NCI-H2107 treated with DMSO at 0.1 percent for 48 hours (cell line): ENCODE measurements around the gene STK32A.
"Not testable (repeated sequence)": the region's sequence is repeated elsewhere in the genome, so short reads cannot be mapped to it uniquely, and the experiment has no call there.

Experiments used
- DNase-seq: peaks from one replicate; lab custom pipeline; 2025; ENCODE audit not compliant: unreplicated experiment; lab: John Stamatoyannopoulos, UW

STK32A gene

DNA sequence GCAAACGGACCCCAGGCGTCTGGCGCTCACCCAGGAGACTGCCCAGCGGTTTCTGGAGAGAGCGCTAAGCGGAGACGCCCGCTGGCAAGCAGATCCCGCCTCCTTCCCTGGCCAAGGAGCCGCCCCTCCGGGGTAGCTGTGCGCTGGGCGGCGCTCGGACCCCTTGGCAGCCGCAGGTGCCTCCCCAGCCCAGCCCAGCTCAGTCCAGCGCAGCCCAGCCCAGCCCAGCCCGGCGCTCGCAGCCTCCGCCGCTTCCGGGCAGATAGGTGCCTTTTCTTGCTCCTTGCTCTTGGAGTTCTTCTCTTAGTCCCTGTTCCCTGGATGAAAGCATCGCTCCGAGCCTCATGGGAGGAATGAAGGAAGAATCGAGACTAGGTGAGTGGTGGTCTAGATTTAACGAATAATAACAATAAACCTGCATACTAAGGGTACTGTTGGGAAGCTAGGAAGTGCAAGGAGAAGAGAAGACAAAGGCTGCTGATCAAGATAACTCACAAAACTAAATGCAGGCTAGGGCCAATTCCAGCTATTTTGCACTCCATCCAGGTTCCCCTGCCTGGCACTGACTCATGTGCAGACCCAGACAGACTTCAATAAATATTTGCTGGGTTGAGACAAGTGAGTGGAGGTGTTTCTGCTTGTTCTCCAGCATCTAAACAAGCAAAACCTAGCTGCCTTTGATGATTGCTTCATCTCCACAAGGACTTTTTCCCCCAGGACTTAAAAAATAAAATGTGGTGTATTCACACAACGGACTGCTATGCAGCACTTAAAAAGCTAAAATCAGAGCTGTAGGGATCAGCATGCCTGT is at the start of gene STK32A:
Gene STK32A (plus strand): TSS at position 202 of the 811 bp plus-strand sequence. CDS start 4,609 bp downstream, outside the sequence.
- DNase-seq, result peak; percentile 40

DNA sequence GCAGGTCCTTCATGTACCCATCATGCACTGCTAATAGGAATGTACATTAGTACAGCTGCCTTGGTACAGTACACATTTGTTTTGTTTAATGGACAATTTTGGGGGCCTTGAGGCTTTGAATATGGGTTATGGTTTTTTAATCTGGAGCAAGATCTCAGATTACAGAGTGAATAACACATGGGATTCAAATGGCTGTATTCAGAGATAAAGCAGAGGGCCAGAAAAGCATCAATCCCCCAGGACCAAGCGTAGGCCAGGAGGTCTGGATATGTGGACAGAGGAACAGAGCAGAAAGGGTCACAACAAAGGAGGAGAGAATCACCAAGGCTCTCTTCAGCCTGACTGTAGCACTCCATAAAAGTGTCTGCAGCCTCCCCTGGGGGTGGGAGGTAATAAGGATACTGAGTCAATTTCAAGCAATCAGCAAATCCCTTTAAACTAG is 47.7 kb upstream of the STK32A start:
- DNase-seq, result no peak

DNA sequence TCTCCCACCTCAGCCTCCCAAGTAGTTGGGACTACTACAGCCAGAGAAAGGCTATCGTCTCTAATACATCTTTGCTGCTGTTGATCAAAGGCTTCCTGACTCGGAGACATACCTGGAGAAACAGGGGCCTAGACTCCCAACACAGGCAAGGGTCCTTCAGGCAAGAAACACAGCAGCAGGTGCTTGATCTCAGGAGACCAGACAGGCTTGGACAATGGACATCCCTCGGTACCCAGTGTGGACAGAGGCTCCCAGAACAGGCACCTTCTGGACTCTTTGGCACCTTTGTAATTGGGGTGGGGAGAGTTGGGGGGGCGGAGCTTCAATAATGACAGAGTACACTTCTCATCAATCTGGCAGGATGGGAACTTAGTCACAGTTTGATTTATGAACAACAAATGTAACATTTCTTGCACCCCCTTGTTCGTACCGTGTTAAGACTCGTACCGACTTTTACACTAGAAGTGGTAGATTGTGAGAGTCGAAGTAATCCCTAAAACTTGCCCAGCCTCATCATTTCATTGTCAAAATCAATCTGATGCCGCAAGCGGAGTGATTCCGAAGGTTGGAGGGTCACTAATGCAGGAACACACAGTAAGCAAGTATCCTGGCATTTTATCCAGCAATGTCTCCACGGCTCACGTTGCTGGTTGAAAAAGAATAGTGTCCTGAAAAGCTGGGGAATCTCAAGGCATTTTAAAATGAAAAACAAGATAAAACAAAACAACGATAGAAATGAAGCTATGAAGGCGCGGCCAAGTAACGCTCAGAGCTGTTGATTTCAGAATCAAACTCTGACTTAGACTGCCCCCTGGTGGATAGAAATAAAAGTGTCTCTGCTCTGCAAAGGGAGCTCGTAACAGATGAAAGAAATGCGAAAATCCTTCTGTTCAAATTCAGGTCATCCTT is 46.4 kb upstream of the STK32A start:
- DNase-seq, result peak; percentile 76

DNA sequence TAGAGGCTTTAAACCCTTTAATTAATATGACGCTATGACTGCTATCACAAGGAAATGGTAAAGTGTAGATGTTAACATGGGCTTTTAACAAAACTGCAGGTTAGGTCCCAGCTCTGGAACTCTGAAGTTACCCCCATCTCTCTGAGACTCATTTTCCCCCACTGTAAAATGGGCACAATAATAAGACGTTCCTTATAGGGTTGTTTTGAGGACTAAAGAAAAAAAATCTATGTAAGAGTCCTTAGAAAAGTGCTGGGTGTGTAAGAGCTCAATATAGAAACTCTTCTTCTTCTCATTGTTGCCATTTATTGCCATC is 45.8 kb upstream of the STK32A start:
- DNase-seq, result no peak

DNA sequence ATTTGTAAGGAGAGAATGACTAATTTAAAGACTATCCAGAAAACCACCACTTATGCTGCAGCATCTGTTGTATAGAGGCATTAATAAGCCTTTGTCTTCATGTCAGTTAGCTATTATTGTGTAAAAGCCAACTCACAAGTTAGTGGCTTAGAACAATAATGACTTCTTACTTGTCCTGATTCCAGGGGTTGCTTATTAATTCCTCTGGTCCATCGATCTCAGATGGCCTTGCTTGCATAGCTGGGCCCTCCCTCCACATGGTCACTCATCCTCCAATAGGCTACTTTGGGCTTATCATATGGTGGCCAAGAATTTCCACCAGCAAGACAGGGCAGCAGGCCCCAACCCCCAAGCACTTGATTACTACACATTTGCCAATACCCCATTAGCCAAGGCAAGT is 44.5 kb upstream of the STK32A start:
- no peak for DNase-seq

DNA sequence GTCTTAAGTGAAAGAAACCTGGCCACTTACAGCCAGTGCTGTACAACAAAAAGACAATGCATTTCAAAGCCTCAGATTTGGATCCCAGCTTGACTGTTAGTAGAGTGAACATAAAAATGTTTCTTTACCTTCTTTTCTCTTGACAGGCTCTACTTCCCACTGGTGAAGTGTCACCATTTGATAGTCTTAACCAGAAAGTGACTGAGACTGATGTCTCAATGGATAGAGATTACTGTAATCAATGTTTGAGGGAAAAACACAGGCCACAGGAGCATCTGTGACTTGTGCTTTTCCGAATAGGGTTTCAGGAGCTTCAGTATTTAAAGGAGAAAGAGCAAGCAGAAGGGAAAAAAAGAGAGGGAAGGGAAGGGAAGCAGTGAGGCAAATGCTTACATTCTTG is 41.7 kb upstream of the STK32A start:
- DNase-seq, result no peak

DNA sequence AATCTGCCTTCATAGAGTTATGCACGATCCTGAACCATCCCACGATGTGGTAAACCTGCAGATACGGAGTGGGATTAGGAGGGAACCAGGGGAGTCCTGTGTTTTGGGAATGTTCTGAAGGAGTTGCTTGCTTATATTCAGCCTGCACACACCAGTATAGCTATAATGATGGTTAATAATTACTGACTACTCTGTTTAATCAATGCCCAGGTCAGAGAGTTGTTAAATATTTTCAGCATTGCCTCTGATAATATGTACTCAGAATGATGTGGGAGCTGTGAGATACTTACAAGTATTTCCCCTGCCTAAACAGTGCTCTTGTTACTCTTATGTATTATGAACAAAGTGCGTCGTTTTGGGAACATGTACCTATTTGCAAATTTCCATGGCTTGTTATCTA is 34.8 kb upstream of the STK32A start:
- no peak for DNase-seq

DNA sequence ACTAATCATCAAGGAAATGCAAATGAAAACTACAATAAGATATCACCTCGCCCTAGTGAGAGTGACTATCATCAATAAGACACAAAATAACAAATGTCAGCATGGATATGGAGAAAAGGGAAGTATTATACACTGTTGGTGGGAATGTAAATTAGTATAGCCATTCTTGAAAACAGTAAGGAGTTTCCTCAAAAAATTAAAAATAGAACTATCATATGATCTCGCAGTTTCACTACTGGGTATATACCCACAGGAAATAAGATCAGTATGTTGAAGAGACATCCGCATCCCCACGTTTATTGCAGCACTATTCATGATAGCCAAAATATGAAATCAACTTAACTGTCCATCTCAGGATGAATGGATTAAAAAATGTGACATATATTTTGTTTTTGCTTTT is 31.6 kb upstream of the STK32A start:
- DNase-seq, result no peak

DNA sequence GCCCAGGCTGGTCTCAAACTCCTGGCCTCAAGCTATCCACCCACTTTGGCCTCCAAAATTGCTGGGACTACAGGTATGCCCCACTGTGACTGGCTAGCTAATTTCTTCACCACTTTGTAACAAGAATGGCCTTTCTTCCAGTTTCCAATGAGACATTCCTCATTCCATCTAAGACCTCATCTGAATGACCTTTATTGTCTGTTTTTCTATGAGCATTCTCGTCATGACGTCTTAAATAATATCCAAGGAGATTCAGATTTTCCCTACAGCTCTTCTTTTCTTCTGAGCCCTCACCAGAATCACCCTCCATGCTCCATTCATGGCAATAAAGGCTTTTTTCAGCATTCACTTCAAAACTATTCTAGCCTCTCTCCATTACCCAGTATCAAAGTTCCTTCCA is 30.2 kb upstream of the STK32A start:
- DNase-seq, result no peak

DNA sequence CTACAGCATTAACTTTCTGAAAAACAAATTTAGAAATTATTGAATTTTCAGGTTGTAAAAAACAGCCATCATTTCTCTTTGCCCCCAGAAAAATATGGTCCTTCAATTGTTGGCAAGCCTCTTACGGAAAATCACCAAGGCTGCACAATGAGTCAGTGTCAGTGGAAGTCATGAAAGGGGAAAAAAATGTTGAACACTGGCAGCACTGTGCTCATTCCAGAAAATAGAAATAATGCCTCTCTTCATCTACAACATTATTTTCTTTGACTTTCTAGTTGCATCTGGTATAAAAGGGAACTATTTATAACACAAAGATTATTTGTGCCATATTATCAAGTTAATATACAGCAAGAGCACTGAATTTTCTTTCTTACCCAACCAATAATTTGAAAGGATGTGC is 26.7 kb upstream of the STK32A start:
- DNase-seq, result no peak

DNA sequence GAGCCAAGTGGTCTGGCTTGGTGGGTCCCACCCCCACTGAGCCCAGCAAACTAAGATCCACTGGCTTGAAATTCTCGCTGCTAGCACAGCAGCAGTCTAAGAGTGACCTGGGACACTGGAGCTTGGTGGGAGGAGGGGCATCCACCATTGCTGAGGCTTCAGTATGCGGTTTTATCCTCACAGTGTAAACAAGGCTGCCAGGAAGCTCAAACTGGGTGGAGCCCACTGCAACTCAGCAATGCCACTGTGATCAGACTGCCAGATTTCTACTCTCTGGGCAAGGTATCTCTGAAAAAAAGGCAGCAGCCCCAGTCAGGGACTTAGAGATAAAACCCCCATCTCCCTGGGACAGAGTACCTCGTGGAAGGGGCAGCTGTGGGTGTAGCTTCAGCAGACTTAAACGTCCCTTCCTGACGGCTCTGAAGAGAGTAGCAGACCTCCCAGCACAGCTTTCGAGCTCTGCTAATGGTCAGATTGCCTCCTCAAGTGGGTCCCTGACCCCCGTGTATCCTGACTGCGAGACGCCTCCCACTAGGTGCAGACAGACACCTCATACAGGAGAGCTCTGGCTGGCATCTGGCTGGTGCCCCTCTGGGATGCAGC is 18.2 kb upstream of the STK32A start:
- no peak for DNase-seq

DNA sequence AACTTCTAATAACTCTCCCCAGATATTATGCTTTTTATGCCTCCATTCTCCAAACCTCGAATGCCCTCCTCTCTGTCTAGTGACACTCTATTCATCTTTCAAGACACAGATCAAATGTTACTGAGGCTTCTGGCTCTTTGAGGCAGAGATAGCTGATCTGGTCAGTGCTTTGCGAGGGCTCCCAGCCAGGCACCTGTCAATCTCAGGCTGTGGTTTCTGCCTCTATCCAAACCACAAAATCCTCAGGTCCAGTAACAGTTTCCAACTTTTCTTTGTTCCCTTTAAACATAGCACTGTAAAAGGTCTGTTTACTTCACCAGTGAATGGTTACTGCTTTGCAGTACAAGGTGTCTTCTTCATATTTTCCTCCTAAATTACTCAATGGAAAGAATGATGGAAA is 11.5 kb upstream of the STK32A start:
- DNase-seq, result no peak

DNA sequence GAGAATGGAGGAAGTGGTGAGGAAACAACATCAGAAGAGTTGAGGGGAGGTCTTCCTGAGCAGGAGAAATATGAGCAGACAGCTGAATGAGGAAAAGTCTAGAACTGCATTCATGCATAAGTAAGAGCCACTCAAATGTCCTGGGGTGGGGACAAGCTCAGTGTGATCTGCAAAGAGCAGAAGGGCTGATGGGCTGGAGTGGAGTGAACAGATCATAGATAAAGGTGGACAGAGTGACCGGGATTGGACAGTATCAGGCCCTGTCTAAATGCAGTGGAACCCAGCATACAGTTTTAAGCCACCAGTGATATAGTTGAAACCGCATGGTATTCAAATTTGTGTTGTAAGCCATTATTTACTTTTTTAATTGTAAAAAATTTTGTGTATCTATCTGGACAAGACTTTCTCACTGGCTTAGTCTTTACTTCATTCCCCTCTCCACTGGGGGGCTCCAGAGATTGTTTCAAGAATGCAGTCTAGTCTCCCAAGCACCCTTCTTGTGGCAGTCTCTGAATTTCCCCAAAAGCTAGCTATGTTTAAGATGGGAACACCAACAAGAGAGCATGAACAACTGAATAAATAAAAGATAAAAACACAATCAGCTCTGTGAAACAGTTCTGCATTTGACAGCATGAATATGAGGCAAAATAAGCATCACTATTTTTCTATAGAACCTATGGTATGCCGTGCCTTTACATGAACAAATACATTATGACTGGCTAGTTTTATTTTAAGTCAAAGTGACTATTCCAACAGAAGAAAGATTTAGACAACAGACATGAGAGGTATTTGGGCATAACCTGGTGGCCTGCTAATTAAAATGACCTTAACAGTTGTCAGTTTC is 10.7 kb upstream of the STK32A start:
- peak; percentile 47 for DNase-seq

DNA sequence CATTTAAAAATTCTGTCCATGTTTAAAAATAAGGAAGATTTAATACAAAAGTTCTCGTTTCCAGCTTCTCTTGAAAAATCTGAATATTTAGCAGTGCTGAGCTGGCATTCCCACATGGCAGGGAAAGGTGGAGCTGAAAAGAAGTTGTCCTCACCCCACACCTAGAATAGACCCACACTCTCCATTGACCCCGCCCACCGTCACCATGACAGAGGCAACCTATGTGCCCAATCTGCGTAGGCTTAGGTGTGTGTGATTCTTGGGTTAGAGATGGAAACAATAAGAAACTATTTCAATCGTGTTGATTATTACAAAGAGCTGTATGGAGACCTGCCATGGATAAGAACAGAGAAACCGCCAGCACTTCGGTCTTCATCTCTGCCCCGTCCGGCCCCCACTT is 8.9 kb upstream of the STK32A start:
- no peak for DNase-seq

DNA sequence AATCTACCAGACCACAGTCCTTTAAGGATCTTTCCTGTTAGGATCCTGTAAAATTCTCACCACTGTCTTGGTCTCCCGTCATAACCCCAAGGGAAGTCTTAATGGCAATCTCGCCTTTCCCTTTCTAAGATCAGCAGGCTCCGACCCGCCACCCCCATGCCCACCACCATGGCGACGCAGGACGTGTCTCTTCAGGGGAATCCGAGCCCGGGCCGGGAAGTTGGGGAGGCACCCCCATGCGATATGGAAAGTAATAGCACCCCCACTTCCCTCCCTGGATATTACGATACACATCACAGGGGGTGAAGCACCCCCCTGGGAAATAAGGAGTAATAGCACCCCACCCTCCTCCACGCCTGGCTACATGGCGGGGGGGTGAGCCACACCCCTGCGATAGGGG is 8.3 kb upstream of the STK32A start:
- no peak for DNase-seq

DNA sequence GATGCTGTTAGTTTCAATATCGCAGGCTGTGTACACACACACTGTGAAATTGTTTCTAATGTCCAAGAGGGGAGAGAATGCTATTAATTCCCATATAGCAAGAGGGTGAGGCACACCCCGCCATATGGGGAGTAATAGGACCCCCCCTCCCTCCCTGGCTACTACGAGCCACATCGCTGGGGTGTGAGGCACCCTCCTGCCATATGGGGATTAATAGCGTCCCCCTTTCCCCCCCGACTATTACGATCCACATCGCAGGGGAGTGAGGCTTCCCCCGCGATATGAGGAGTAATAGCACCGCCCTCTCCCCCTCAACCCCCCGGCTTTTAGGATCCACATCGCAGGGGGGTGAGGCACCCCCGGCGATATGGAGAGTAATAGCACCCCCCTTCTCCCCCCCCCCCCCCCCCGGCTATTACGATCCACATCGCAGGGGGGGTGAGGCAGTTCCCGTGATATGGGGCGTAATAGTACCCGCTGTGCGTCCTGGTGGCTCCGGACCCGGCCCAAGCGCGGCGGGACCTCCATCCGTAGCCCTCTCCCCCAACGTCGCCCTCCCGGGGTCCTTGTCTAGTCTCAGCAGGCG is 494 bp upstream of the STK32A start:
- DNase-seq, result no peak

DNA sequence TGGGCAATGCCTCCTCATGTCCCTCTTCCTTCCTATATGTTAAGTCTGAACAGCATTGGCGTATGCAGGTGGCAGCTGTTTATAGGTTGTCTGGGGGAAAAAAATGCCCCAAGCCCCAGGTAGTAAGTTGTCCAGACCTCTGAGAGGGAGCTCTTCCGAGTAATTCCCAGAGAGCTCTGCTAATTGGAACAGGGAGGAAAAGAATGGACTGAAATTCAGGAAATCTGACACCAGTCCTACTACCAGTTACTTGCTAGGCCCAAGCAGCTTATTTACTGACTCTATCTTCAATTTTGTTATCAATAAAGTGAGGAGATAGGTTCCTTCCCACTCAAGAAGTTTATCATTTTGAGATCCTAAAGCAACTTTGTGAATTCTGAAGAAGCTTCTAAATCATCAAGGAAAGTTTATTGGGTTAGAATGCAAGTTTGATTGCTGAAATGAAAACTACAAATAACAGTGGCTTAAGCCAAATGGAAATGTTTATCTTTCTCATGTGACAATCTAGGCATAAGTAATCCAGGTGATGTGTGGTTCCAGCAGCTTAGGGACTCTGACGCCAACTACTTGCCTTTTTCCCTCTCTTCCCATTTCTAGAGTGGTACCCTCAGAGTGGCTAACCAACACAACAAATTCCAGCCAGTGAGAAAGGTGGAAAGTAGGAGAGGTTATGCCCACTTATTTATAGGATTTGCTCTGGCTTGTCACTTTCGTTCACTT is 5.6 kb downstream of the STK32A start:
- DNase-seq, result peak; percentile 40

DNA sequence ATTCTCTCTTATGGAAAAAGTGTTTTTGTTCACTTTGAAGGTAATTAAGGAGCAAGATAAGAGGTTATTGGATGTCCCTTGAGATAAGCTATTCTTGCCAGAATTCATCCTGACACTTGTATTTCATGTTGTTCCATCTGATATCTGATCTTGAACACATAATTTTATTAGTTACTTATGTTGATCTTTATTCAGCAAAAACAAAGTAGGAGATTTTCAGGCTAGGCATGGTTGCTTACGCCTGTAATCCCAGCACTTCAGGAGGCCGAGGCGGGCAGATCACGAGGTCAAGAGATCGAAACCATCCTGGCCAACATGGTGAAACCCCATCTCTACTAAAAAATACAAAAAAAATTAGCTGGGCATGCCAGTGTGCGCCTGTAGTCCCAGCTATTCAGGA is 8.4 kb downstream of the STK32A start:
- DNase-seq, result not testable (repeated sequence)

DNA sequence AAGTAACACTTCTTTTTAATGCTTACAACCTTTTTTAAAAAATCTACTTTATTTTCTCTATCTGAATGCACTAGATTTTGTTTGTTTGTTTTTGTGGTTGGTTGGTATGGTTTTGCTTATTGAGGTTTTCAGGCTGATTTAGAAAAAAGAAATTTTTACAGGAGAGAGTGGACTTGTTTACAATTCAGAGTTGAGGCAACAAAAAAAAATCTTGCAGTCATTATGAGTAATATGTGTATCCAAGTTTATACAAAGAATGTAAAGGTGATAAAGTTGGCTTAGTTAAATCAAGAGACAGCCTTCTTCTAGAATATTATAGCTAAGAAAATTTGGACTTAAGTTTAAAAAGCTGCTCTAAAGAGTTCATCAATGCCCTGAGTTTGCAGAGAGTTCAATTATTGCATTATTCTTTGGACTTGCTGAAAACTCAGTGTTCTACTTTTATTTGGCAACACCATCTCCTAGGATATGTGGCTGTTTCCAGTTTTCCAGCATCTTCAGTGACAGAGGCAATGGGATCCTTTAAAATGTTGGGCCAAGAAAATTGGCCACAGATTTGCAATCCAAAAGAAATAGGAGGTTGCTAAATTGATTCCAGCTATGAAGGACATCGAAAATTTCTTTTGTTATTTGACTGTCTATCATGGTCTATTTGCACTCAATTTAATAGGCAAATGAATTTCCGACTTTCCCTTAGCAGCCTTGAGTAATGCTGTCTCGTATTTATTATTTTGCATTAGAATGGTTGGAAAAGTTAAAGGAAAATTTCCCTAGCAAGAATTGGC is 10.7 kb downstream of the STK32A start:
- DNase-seq, result no peak
